ENCODE measurements around the gene GREB1. TPM values are rescaled to one million over a fixed set of nuclear protein-coding genes. Genes with fewer than 3 reads are reported as not detected.

Gene GREB1
- total and polyA plus RNA-seq, 2 of the 13 experiments (the other 11 are each of a cell fraction or from before 2014, with no cell fraction given), result 31.3 to 61.2 TPM

DNA sequence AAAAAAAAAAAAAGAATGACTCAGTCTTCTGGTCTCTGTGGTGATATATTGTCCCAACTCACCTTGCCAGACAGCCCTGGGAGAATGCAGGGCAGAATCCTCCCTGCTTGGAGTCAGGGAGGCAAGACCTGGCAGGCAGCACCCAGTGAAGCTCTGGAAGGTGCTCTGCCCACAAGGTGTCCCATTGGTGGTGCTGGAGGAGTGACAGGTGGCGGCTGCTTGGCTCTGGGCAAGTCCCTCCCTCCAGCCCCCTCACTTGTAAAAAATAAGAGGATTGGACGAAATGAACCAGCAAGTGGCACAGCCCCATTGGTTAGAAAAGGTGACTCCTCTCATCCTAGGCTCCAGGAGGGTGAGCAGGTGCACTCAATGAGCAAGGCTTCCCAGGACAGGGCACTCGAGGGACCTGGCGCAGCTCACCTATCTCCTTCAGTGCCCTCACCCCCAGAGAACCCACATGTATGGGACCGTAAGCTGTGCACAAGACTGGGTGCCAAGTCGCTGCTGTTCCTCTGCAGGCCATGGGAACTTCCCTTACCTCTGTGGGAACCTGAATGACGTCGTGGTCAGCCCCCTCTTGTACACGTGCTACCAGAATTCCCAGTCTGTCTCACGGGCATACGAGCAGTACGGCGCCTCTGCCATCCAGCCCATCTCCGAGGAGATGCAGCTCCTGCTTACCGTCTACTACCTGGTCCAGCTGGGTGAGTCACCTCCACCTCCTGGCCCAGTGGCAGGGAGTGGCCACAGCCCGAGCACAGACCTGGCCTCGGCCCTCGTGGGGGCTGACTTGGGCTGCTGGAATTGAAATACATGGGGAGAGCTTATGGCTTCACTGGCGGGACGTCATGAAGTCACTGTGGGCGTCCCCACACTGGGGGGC is 54.6 kb downstream of the GREB1 start (continued):
- TF ChIP-seq AGO2 (optimal IDR thresholded peaks at IDR 0.05; ENCODE audit: low read depth, low read length), result peak; percentile 63
- TF ChIP-seq ZC3H13 (CRISPR knock-in tag; IDR thresholded peaks at IDR 0.05), result peak; percentile 67; the same call in 1 of the 2 replicates
- TF ChIP-seq FOSL1 (CRISPR knock-in tag; IDR thresholded peaks at IDR 0.05; ENCODE audit: borderline replicate concordance), result no peak
- TF ChIP-seq FOSL2 (CRISPR knock-in tag; IDR thresholded peaks at IDR 0.05), result no peak
- no peak for TF ChIP-seq ERF (CRISPR knock-in tag; IDR thresholded peaks at IDR 0.05)
- no peak for TF ChIP-seq MED1 (CRISPR knock-in tag; IDR thresholded peaks at IDR 0.05)
- TF ChIP-seq MED13 (CRISPR knock-in tag; IDR thresholded peaks at IDR 0.05), result no peak
- no peak for TF ChIP-seq HES4 (CRISPR knock-in tag; IDR thresholded peaks at IDR 0.05; ENCODE audit: borderline replicate concordance)
- TF ChIP-seq NR2F2 (IDR thresholded peaks at IDR 0.05; ENCODE audit: borderline replicate concordance, low read depth), result no peak
- TF ChIP-seq, protein P1, sequence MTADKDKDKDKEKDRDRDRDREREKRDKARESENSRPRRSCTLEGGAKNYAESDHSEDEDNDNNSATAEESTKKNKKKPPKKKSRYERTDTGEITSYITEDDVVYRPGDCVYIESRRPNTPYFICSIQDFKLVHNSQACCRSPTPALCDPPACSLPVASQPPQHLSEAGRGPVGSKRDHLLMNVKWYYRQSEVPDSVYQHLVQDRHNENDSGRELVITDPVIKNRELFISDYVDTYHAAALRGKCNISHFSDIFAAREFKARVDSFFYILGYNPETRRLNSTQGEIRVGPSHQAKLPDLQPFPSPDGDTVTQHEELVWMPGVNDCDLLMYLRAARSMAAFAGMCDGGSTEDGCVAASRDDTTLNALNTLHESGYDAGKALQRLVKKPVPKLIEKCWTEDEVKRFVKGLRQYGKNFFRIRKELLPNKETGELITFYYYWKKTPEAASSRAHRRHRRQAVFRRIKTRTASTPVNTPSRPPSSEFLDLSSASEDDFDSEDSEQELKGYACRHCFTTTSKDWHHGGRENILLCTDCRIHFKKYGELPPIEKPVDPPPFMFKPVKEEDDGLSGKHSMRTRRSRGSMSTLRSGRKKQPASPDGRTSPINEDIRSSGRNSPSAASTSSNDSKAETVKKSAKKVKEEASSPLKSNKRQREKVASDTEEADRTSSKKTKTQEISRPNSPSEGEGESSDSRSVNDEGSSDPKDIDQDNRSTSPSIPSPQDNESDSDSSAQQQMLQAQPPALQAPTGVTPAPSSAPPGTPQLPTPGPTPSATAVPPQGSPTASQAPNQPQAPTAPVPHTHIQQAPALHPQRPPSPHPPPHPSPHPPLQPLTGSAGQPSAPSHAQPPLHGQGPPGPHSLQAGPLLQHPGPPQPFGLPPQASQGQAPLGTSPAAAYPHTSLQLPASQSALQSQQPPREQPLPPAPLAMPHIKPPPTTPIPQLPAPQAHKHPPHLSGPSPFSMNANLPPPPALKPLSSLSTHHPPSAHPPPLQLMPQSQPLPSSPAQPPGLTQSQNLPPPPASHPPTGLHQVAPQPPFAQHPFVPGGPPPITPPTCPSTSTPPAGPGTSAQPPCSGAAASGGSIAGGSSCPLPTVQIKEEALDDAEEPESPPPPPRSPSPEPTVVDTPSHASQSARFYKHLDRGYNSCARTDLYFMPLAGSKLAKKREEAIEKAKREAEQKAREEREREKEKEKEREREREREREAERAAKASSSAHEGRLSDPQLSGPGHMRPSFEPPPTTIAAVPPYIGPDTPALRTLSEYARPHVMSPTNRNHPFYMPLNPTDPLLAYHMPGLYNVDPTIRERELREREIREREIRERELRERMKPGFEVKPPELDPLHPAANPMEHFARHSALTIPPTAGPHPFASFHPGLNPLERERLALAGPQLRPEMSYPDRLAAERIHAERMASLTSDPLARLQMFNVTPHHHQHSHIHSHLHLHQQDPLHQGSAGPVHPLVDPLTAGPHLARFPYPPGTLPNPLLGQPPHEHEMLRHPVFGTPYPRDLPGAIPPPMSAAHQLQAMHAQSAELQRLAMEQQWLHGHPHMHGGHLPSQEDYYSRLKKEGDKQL (CRISPR knock-in tag; IDR thresholded peaks at IDR 0.05; ENCODE audit: low read depth), result no peak
- no peak for TF ChIP-seq ZNF543 (CRISPR knock-in tag; IDR thresholded peaks at IDR 0.05)
- TF ChIP-seq, protein P2, sequence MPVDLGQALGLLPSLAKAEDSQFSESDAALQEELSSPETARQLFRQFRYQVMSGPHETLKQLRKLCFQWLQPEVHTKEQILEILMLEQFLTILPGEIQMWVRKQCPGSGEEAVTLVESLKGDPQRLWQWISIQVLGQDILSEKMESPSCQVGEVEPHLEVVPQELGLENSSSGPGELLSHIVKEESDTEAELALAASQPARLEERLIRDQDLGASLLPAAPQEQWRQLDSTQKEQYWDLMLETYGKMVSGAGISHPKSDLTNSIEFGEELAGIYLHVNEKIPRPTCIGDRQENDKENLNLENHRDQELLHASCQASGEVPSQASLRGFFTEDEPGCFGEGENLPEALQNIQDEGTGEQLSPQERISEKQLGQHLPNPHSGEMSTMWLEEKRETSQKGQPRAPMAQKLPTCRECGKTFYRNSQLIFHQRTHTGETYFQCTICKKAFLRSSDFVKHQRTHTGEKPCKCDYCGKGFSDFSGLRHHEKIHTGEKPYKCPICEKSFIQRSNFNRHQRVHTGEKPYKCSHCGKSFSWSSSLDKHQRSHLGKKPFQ (CRISPR knock-in tag; IDR thresholded peaks at IDR 0.05; ENCODE audit: insufficient replicate concordance), result no peak
- no peak for TF ChIP-seq XRCC5 (optimal IDR thresholded peaks at IDR 0.05; ENCODE audit: low read length)
- TF ChIP-seq, protein P3, sequence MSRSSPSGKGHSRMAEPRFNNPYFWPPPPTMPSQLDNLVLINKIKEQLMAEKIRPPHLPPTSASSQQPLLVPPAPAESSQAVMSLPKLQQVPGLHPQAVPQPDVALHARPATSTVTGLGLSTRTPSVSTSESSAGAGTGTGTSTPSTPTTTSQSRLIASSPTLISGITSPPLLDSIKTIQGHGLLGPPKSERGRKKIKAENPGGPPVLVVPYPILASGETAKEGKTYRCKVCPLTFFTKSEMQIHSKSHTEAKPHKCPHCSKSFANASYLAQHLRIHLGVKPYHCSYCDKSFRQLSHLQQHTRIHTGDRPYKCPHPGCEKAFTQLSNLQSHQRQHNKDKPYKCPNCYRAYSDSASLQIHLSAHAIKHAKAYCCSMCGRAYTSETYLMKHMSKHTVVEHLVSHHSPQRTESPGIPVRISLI (CRISPR knock-in tag; IDR thresholded peaks at IDR 0.05; ENCODE audit: borderline replicate concordance), result no peak
- 0 out of 2 replicates have a peak, but pooled peaks have one; percentile 62 for TF ChIP-seq AKAP8 (CRISPR knock-in tag; IDR thresholded peaks at IDR 0.05)
- TF ChIP-seq, protein P4, sequence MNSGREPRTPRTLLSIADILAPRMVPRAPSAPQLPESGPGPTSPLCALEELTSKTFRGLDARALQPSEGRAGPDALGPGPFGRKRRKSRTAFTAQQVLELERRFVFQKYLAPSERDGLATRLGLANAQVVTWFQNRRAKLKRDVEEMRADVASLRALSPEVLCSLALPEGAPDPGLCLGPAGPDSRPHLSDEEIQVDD (CRISPR knock-in tag; IDR thresholded peaks at IDR 0.05; ENCODE audit: borderline replicate concordance), result no peak
- TF ChIP-seq SALL1 (CRISPR knock-in tag; IDR thresholded peaks at IDR 0.05), result no peak; the same call in 1 of the 2 replicates
- TF ChIP-seq, protein P5, sequence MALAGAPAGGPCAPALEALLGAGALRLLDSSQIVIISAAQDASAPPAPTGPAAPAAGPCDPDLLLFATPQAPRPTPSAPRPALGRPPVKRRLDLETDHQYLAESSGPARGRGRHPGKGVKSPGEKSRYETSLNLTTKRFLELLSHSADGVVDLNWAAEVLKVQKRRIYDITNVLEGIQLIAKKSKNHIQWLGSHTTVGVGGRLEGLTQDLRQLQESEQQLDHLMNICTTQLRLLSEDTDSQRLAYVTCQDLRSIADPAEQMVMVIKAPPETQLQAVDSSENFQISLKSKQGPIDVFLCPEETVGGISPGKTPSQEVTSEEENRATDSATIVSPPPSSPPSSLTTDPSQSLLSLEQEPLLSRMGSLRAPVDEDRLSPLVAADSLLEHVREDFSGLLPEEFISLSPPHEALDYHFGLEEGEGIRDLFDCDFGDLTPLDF (CRISPR knock-in tag; IDR thresholded peaks at IDR 0.05), result no peak
- TF ChIP-seq ZNF10 (CRISPR knock-in tag; IDR thresholded peaks at IDR 0.05; ENCODE audit: borderline replicate concordance, low read depth), result no peak

All from HepG2 (cell line).